Measurements from ENCODE around the gene GRIFIN. TPM values are rescaled to one million over a fixed set of nuclear protein-coding genes. Genes with fewer than 3 reads are reported as not detected.

Gene GRIFIN
- total RNA-seq, 2 donors from 2014 or later: not detected

DNA sequence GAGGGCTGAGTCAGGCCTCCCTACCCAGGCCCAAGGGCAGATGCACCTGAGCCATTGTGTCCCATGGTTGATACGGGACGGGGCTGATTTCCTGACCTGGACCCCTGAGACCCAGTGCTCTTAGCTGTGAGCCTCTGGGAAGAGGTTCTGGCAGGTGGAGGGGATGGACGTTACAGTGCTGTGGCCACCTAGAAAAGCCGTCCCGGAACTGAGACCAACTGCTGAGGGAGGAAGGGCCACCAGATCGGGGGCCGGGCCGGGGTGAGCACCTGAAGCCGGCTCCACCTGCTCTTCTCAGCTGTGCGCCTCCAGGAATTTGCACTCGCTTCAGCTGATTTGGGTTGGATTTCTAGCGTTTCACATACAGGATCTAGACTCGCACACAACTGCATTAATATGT lies 37.4 kb downstream of the GRIFIN start:
- TF ChIP-seq, protein P1, sequence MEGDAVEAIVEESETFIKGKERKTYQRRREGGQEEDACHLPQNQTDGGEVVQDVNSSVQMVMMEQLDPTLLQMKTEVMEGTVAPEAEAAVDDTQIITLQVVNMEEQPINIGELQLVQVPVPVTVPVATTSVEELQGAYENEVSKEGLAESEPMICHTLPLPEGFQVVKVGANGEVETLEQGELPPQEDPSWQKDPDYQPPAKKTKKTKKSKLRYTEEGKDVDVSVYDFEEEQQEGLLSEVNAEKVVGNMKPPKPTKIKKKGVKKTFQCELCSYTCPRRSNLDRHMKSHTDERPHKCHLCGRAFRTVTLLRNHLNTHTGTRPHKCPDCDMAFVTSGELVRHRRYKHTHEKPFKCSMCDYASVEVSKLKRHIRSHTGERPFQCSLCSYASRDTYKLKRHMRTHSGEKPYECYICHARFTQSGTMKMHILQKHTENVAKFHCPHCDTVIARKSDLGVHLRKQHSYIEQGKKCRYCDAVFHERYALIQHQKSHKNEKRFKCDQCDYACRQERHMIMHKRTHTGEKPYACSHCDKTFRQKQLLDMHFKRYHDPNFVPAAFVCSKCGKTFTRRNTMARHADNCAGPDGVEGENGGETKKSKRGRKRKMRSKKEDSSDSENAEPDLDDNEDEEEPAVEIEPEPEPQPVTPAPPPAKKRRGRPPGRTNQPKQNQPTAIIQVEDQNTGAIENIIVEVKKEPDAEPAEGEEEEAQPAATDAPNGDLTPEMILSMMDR (IDR thresholded peaks at IDR 0.05): no peak
- no peak overlapping the region for H3K4me3 ChIP-seq
- H3K4me1 ChIP-seq (ENCODE audit: control insufficient read depth in 1 of 2, low read depth in 2 of 2): no peaks in the 10 kb centered on the region
- no peak overlapping the region for H3K27ac ChIP-seq
- ATAC-seq (ENCODE audit: insufficient number of reproducible peaks, low FRiP score, low read depth) (no peak), DNase-seq (ENCODE audit: low spot score) (no peak)
- H3K9me3 ChIP-seq: no peaks in the 10 kb centered on the region
- H3K36me3 ChIP-seq: peaks cover 11% of the 10 kb centered on the region
- no peaks in the 10 kb centered on the region for H3K27me3 ChIP-seq (replicated peaks; ENCODE audit: insufficient read depth)

DNA sequence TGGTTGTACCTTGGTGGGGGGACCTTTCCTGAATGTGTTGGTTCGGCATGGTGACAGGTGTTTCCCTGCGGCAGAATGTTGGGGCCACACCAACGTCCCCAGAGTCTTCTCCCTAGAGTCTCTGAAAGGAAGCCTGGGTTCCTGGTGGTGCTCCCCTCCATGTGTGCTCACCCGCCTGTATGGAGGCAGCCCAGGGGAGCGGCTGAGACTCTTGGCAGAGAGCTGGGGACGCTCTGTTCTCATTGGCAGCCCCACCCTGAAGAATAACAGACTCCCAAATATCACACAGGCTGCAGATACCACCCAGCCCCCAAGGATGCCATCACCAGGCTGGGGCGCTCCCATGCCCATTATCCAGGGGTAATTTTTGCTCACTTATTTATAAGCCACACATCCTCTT lies 38.0 kb downstream of the GRIFIN start:
- TF ChIP-seq, protein P1 (IDR thresholded peaks at IDR 0.05): no peak
- no peak for ATAC-seq (ENCODE audit: insufficient number of reproducible peaks, low FRiP score, low read depth)
- Histone ChIP-seq H3K4me1 (ENCODE audit: control insufficient read depth in 1 of 2, low read depth in 2 of 2) (no peaks in the 10 kb centered on the region), H3K27ac (no peak overlapping the region), H3K9me3 (no peaks in the 10 kb centered on the region), H3K4me3 (no peak overlapping the region), H3K27me3 (replicated peaks; ENCODE audit: insufficient read depth) (no peaks in the 10 kb centered on the region), H3K36me3 (peaks cover 13% of the 10 kb centered on the region)
- DNase-seq (ENCODE audit: low spot score): no peak

DNA sequence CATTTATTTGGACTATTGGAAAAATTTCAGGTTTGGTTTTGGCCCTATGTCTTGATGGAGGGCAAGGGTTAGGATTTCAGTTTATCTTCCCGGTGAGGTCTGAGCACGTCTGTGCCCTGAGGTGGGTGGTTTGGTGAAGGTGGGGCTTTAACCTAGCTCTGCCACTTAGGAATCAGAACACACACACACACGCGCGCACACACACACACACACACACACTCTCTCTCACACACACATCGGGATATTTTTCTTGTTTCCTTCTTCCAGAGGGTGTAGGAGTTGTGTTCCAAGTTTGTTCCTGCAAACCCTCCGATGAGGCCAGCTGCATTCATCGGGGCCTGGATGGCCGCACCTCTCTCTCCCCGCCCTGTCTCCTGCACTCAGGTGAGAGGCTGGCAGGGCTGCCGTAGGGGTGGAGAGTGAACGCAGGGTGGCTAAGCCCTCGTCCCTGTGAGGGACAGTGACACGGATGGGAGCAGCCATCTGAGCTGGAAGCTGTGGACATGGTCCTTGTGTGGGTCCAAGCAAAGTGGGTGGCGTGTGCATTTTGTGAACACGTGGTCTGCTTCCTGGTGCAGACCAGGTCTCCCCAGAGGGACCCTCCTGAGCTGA lies 38.6 kb downstream of the GRIFIN start:
- no peak for ATAC-seq (ENCODE audit: insufficient number of reproducible peaks, low FRiP score, low read depth)
- Histone ChIP-seq H3K9me3 (no peaks in the 10 kb centered on the region), H3K27me3 (replicated peaks; ENCODE audit: insufficient read depth) (no peaks in the 10 kb centered on the region), H3K36me3 (peaks cover 17% of the 10 kb centered on the region), H3K4me1 (ENCODE audit: control insufficient read depth in 1 of 2, low read depth in 2 of 2) (no peaks in the 10 kb centered on the region), H3K27ac (no peak overlapping the region), H3K4me3 (no peak overlapping the region)
- TF ChIP-seq, protein P1 (IDR thresholded peaks at IDR 0.05): no peak
- no peak for DNase-seq (ENCODE audit: low spot score)

DNA sequence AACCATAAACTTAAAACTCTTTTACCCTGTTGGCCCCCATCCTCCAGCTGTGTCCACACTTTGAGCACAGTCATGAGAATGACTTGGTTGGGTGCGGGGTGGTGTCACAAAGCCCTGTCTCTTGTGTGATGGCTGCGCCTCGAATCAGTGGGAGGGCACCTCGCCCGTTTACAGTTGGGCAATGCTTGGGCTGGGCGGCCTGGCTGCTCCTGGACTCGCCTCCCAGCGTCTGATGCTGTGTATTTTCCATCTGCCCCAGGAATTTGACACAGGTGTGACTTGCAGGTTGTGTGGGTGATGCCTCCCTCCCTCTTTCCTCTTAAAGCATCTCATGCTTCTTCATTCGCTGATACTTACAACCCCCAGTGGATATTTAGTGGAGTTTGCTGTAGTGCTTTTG lies 39.1 kb downstream of the GRIFIN start:
- Histone ChIP-seq H3K4me1 (ENCODE audit: control insufficient read depth in 1 of 2, low read depth in 2 of 2) (no peaks in the 10 kb centered on the region), H3K4me3 (no peak overlapping the region), H3K36me3 (peaks cover 18% of the 10 kb centered on the region), H3K9me3 (no peaks in the 10 kb centered on the region), H3K27ac (no peak overlapping the region), H3K27me3 (replicated peaks; ENCODE audit: insufficient read depth) (no peaks in the 10 kb centered on the region)
- TF ChIP-seq, protein P1 (IDR thresholded peaks at IDR 0.05): no peak
- no peak for DNase-seq (ENCODE audit: low spot score)
- no peak for ATAC-seq (ENCODE audit: insufficient number of reproducible peaks, low FRiP score, low read depth)

DNA sequence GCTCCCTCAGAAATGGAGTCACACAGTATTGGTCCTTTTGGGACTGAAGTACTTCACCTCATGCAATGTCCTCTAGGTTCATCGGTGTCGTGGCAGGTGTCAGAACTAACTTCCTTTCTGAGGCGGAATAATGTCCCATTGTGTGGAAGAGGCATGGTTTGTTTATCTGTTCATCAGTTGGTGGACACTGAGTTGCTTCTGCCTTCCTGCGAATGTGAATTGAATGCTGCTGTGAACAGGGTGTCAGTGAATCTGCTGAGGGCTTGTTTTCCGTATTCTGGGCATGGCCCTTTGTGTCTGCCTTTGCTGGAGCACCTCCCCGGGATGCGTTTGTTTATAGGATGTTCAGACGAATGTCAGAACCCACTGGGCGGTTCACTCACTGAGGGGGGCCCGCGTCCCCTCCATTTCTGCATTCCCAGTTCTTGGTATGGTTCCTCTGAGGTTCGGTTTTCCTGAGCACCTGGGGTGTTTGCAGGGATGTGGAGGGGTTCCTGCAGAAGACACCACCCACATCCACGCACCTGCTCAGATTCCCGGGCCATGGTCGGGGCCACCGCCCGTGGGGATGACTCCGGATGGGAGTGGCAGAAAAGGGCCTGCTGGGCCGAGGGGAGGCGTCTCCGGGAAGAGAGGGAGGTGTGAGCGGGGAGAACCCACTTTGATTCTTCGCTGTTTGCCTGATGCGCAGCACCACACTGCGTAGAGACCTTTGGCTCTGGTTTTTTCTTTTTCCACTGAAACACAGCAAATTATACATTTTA lies 39.7 kb downstream of the GRIFIN start:
- Histone ChIP-seq H3K27ac (no peak overlapping the region), H3K36me3 (peaks cover 18% of the 10 kb centered on the region), H3K9me3 (no peaks in the 10 kb centered on the region), H3K4me3 (no peak overlapping the region), H3K27me3 (replicated peaks; ENCODE audit: insufficient read depth) (no peaks in the 10 kb centered on the region), H3K4me1 (ENCODE audit: control insufficient read depth in 1 of 2, low read depth in 2 of 2) (no peaks in the 10 kb centered on the region)
- DNase-seq (ENCODE audit: low spot score) (no peak), ATAC-seq (ENCODE audit: insufficient number of reproducible peaks, low FRiP score, low read depth) (no peak)
- TF ChIP-seq, protein P1 (IDR thresholded peaks at IDR 0.05): no peak
